Measurements from ENCODE around the gene PODXL2. TPM values are rescaled to one million over a fixed set of nuclear protein-coding genes. Genes with fewer than 3 reads are reported as not detected.
"Not testable (repeated sequence)": the region's sequence is repeated elsewhere in the genome, so short reads cannot be mapped to it uniquely, and the experiment has no call there.

PODXL2 gene
- total and polyA plus RNA-seq, 2 of the 8 experiments (the other 6 are each of a cell fraction or from before 2014, with no cell fraction given): 27.6 to 31.6 TPM

DNA sequence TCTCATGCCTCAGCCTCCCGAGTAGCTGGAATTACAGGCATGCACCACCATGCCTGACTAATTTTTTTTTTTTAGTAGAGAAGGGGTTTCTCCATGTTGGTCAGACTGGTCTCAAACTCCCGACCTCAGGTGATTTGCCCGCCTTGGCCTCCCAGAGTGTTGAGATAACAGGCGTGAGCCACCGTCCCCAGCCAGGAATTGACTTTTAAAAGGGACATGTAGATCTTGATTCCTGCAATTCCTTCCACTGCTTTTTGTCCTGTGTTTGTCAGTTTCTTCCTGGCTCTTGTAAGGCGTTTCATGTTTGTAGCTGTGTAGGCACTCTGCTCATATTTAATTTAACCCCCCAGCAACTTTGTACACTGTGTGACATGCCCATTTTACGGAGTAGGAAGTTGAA is 23.4 kb upstream of the PODXL2 start:
- DNase-seq (ENCODE audit: low read depth in 1 of 2, low spot score in 2 of 2); H3K27me3 ChIP-seq (replicated peaks in 1 of 4; ENCODE audit: control insufficient read depth in 3 of 4, extremely low read depth in 1 of 4, insufficient read depth in 3 of 4, low read length in 3 of 4); H3K23me2 ChIP-seq (ENCODE audit: low read depth, low read length); H2BK15ac ChIP-seq (ENCODE audit: low read length); H4K91ac ChIP-seq (replicated peaks; ENCODE audit: insufficient read length, low read length); H3K4ac ChIP-seq (replicated peaks; ENCODE audit: insufficient read length, low read depth, low read length); H3K9me3 ChIP-seq (ENCODE audit: insufficient read depth in 2 of 2, low read depth in 1 of 2, low read length in 1 of 2); H2BK5ac ChIP-seq (ENCODE audit: low read depth, low read length); H2BK12ac ChIP-seq (ENCODE audit: low read depth, low read length); H3K4me3 ChIP-seq (ENCODE audit: extremely low read depth in 1 of 4, insufficient read depth in 2 of 4, low read depth in 3 of 4, low read length in 4 of 4); H3K27ac ChIP-seq (ENCODE audit: low read depth, low read length); H3K23ac ChIP-seq (ENCODE audit: insufficient read length); H4K5ac ChIP-seq (ENCODE audit: insufficient read length, low read depth, low read length); H2BK120ac ChIP-seq (replicated peaks; ENCODE audit: low read depth, low read length); H3K4me2 ChIP-seq (ENCODE audit: insufficient read depth in 1 of 2, low read depth in 2 of 2, low read length in 2 of 2); H3K79me1 ChIP-seq (ENCODE audit: low read depth, low read length); H2AK5ac ChIP-seq (ENCODE audit: low read depth, low read length); H3K14ac ChIP-seq (ENCODE audit: insufficient read length); H3K18ac ChIP-seq (ENCODE audit: extremely low read depth, low read length); H4K8ac ChIP-seq (ENCODE audit: extremely low read depth, insufficient read depth, low read length); H2AFZ ChIP-seq (ENCODE audit: low read length); FAIRE-seq; H3K56ac ChIP-seq (replicated peaks; ENCODE audit: insufficient read length, low read depth, low read length); H2BK20ac ChIP-seq (ENCODE audit: low read length); H3K9ac ChIP-seq (replicated peaks in 1 of 4; ENCODE audit: extremely low read depth in 1 of 4, low read depth in 3 of 4, low read length in 3 of 4); H3K4me1 ChIP-seq (replicated peaks in 1 of 4; ENCODE audit: control insufficient read depth in 3 of 4, insufficient read depth in 4 of 4, low read length in 3 of 4): not testable (repeated sequence)
- ChIA-PET CTCF (ENCODE audit: partially characterized antibody) (interaction anchor here (0.8 to 4.8 kb wide), 4 partner anchors 8 to 30 kb away, joined by 3 to 21 read pairs (median 4); partner anchors contain the start of gene MCM2), POLR2A (ENCODE audit: partially characterized antibody) (interaction anchor here (0.6 to 12.5 kb wide), 8 partner anchors 7 to 98 kb away, joined by 3 to 182 read pairs (median 6); partner anchors contain the start of genes MCM2 and TPRA1)
- Histone ChIP-seq H3K36me3 (ENCODE audit: control insufficient read depth in 2 of 4, insufficient read depth in 4 of 4, low read length in 3 of 4) (peaks cover 69 to 95% (median 80%) of the 10 kb centered on the region in 4 experiments), H3K79me2 (ENCODE audit: control insufficient read depth in 1 of 2, insufficient read depth in 2 of 2, low read length in 2 of 2) (peaks cover 1 to 39% of the 10 kb centered on the region in 2 experiments), H4K20me1 (replicated peaks in 1 of 2; ENCODE audit: control insufficient read depth in 1 of 2, insufficient read depth in 2 of 2, low read length in 2 of 2) (peaks cover 18 to 38% of the 10 kb centered on the region in 2 experiments)
- whole genome bisulfite sequencing, 2 experiments (ENCODE audit: extremely low coverage in 1 of 2, insufficient coverage in 1 of 2, insufficient read length in 1 of 2, insufficient replicate concordance in 2 of 2, low coverage in 1 of 2, low lambda C conversion rate in 2 of 2, missing lambda C conversion rate in 1 of 2): 92% methylated on average over 7 of the region's 7 CpGs; no CpG with 5 or more reads in 1 of the 2 experiments

All from H1 (cell line).